GM10248 (cell line): ENCODE data around the gene SLC16A5.
"Not testable (repeated sequence)": the region's sequence is repeated elsewhere in the genome, so short reads cannot be mapped to it uniquely, and the experiment has no call there.

Experiments
- CTCF ChIA-PET: fragments of 300-600 bp; sonication (Branson Sonifier 250); formaldehyde crosslinking; extraction: SDS; loops from one replicate; lab custom pipeline; 2021; ENCODE audit warnings: antibody characterized with exemption; lab: Yijun Ruan, JAX
- POLR2A ChIA-PET: fragments of 350-650 bp; sonication (Branson Sonifier 250); formaldehyde crosslinking; extraction: SDS; loops from one replicate; lab custom pipeline; 2020; ENCODE audit warnings: antibody characterized with exemption; lab: Yijun Ruan, JAX
- DNase-seq: peaks from one replicate; pipeline ENCODE4 v3.0.0; 2012; ENCODE audit errors: extremely low spot score
- CTCF ChIP-seq: IDR thresholded peaks from 2 replicates; pipeline ENCODE4 v1.5.1; 2012; ENCODE audit warnings: mild to moderate bottlenecking, low read depth; ENCODE audit errors: extremely low read depth, missing control alignments, control extremely low read depth

SLC16A5 gene

GRCh38 chr17:75087558-75088453 lies at the start of gene SLC16A5:
SLC16A5 (plus strand) TSS chr17:75087954; CDS start chr17:75093637, 5,683 bp downstream.
- CTCF ChIA-PET = interaction anchor here (0.9 to 6.3 kb wide), 10 partner anchors 8 to 126 kb away, joined by 3 to 36 read pairs (median 5); partner anchors contain the start of gene NT5C
- TF ChIP-seq CTCF = no peak
- POLR2A ChIA-PET = interaction anchor here (0.5 to 1.2 kb wide), 2 partner anchors 26 to 107 kb away, joined by 3 to 7 read pairs; no protein-coding TSS in a partner anchor
- peak; percentile 72 for DNase-seq

GRCh38 chr17:75039238-75039637 lies 48.5 kb upstream of the SLC16A5 start:
- POLR2A ChIA-PET = no interaction called here
- no peak for TF ChIP-seq CTCF
- no peak for DNase-seq
- CTCF ChIA-PET = interaction anchor here (2.0 to 3.4 kb wide), 2 partner anchors 9 to 81 kb away, joined by 5 to 13 read pairs; partner anchors contain the start of gene KCTD2

GRCh38 chr17:75041656-75042280 lies 46.0 kb upstream of the SLC16A5 start:
- POLR2A ChIA-PET = no interaction called here
- no peak for DNase-seq
- no peak for TF ChIP-seq CTCF
- CTCF ChIA-PET = interaction anchor here (1.0 to 2.0 kb wide), 4 partner anchors 13 to 72 kb away, joined by 3 to 7 read pairs (median 4); no protein-coding TSS in a partner anchor

- POLR2A ChIA-PET, DNase-seq: not testable (repeated sequence)
- CTCF ChIA-PET = interaction anchor here (1.4 kb wide), 1 partner anchor 88 kb away, joined by 3 read pairs; the partner anchor contains the start of gene NT5C
Observed at GRCh38 chr17:75043789-75044188, 44.0 kb upstream of the SLC16A5 start.

- ChIA-PET CTCF (no interaction called here), POLR2A (interaction anchor here (0.6 kb wide), 1 partner anchor 110 kb away, joined by 3 read pairs; the partner anchor contains the start of gene JPT1)
- no peak for DNase-seq
- TF ChIP-seq CTCF = no peak
Observed at GRCh38 chr17:75044716-75045115, 43.0 kb upstream of the SLC16A5 start.

- POLR2A ChIA-PET, CTCF ChIA-PET: not testable (repeated sequence)
Observed at GRCh38 chr17:75045946-75046406, 41.8 kb upstream of the SLC16A5 start.

More at GRCh38 chr17:75045946-75046406, 41.8 kb upstream of the SLC16A5 start:
- not testable (repeated sequence) for DNase-seq
